ENCODE results near the gene GPR15.

Gene GPR15

GRCh38 chr3:98561727-98562521, 30.1 kb downstream of the GPR15 start:
- H3K4me3 ChIP-seq (ENCODE audit: control insufficient read depth, low read depth, low read length): no peak overlapping the region
- TF ChIP-seq, protein P1, sequence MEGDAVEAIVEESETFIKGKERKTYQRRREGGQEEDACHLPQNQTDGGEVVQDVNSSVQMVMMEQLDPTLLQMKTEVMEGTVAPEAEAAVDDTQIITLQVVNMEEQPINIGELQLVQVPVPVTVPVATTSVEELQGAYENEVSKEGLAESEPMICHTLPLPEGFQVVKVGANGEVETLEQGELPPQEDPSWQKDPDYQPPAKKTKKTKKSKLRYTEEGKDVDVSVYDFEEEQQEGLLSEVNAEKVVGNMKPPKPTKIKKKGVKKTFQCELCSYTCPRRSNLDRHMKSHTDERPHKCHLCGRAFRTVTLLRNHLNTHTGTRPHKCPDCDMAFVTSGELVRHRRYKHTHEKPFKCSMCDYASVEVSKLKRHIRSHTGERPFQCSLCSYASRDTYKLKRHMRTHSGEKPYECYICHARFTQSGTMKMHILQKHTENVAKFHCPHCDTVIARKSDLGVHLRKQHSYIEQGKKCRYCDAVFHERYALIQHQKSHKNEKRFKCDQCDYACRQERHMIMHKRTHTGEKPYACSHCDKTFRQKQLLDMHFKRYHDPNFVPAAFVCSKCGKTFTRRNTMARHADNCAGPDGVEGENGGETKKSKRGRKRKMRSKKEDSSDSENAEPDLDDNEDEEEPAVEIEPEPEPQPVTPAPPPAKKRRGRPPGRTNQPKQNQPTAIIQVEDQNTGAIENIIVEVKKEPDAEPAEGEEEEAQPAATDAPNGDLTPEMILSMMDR (conservative IDR thresholded peaks at IDR 0.05; ENCODE audit: control insufficient read depth, insufficient read depth, low read depth, low read length): no peak
- peak; percentile 34 for DNase-seq (ENCODE audit: low read depth)

DNA sequence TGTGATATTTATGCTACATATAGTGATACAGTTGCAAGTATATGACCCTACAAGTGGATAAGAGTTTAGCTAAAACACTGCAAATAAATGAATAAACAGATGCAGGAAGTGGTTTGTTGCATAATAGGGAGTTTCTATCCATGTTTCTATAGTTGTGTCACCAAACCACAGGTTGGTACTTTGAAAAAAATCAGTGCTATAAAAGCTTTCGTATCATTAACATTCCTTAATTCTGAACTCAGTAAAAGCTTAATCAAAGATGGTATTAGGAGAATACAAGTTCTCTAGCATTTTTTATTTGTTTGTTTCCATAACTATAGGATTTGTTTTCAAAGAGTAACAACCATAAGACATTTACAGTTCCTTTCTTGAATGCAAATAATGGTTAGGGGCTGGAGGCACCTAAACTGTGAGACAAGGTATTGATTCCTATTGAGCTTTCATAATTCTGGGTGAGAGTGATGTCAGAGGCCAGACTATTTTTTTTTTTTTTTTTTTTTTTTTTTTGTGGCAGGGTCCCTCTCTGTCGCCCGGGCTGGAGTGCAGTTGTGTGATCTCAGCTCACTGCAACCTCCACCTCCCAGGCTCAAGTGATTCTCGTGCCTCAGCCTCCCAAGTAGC, 32.0 kb downstream of the GPR15 start:
- TF ChIP-seq, protein P1 (conservative IDR thresholded peaks at IDR 0.05; ENCODE audit: control insufficient read depth, insufficient read depth, low read depth, low read length): no peak
- no peak overlapping the region for H3K4me3 ChIP-seq (ENCODE audit: control insufficient read depth, low read depth, low read length)
- peak; percentile 75 for DNase-seq (ENCODE audit: low read depth)

GRCh38 chr3:98564282-98565005, 32.7 kb downstream of the GPR15 start:
- TF ChIP-seq, protein P1 (conservative IDR thresholded peaks at IDR 0.05; ENCODE audit: control insufficient read depth, insufficient read depth, low read depth, low read length): no peak
- H3K4me3 ChIP-seq (ENCODE audit: control insufficient read depth, low read depth, low read length): no peak overlapping the region
- no peak for DNase-seq (ENCODE audit: low read depth)

DNA sequence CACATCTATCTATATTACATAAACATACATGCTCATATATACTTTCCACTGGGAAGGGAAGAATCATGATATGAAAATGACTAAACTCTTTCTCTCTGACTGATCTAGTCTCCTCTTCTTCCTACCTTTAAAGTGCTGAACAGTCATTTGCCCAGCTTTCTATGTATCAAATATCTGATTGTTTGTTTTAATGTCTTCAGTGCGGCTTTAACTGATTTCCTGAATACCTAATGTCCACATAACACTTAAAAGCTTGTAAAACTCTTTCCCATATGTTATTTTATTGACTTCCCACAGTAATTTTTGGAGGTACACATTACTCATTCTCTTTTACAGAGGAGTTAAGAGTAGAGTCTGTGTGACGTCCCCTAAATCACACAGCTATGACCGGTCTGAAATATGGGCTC, 33.5 kb downstream of the GPR15 start:
- TF ChIP-seq, protein P1 (conservative IDR thresholded peaks at IDR 0.05; ENCODE audit: control insufficient read depth, insufficient read depth, low read depth, low read length): no peak
- H3K4me3 ChIP-seq (ENCODE audit: control insufficient read depth, low read depth, low read length): no peak overlapping the region
- DNase-seq (ENCODE audit: low read depth): no peak

DNA sequence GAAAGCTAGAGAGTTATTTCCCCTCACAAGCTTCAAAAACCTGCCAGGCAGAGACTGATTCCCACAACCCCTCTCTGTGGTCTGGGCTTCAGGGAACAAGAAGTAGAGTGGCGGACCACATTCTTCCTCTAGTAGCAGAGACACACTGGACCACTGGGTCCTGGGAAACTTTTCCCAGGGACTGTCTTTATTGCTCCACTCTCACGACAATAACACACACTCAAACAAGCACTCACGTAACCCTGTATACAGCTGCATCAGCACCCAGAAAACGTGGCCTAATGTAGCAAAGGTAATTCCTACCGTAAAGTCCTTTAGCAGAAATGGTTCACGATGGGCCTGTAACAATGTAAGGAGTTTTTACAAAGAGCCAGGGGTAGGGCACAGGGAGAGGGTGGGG, 34.1 kb downstream of the GPR15 start:
- DNase-seq (ENCODE audit: low read depth): no peak
- TF ChIP-seq, protein P1 (conservative IDR thresholded peaks at IDR 0.05; ENCODE audit: control insufficient read depth, insufficient read depth, low read depth, low read length): no peak
- no peak overlapping the region for H3K4me3 ChIP-seq (ENCODE audit: control insufficient read depth, low read depth, low read length)

- no peak overlapping the region for H3K4me3 ChIP-seq (ENCODE audit: control insufficient read depth, low read depth, low read length)
- no peak for DNase-seq (ENCODE audit: low read depth)
- TF ChIP-seq, protein P1 (conservative IDR thresholded peaks at IDR 0.05; ENCODE audit: control insufficient read depth, insufficient read depth, low read depth, low read length): no peak
These were observed 36.0 kb downstream of the GPR15 start for GRCh38 chr3:98567666-98568270.

Data from fibroblast of mammary gland (primary cell).